AG08396 (cell line): ENCODE data around the gene SLC49A3.
"Not testable (repeated sequence)": the region's sequence is repeated elsewhere in the genome, so short reads cannot be mapped to it uniquely, and the experiment has no call there.

ENCODE experiments used
- DNase-seq: peaks from one replicate; pipeline ENCODE4 v3.0.0; 2012; ENCODE audit warnings: low spot score, mixed read lengths

The SLC49A3 gene

GRCh38 chr4:702618-703048, 13.7 kb upstream of the SLC49A3 start:
- DNase-seq = no peak

GRCh38 chr4:700587-701264, 11.8 kb upstream of the SLC49A3 start:
- no peak for DNase-seq

GRCh38 chr4:699816-700580, 11.0 kb upstream of the SLC49A3 start:
- no peak for DNase-seq

GRCh38 chr4:694341-694940, 5.5 kb upstream of the SLC49A3 start:
- DNase-seq = not testable (repeated sequence)

- DNase-seq = no peak
Measured at GRCh38 chr4:692771-693554, 4.0 kb upstream of the SLC49A3 start.

- no peak for DNase-seq
Measured at GRCh38 chr4:689723-690122, 772 bp upstream of the SLC49A3 start.

- DNase-seq = peak; percentile 31
Measured at GRCh38 chr4:687971-688853, 739 bp downstream of the SLC49A3 start.

- DNase-seq = peak; percentile 98
Measured at GRCh38 chr4:687048-687970, 1.6 kb downstream of the SLC49A3 start.

- DNase-seq = no peak
Measured at GRCh38 chr4:686413-687040, 2.4 kb downstream of the SLC49A3 start.

- no peak for DNase-seq
Measured at GRCh38 chr4:685679-686412, 3.1 kb downstream of the SLC49A3 start.

- DNase-seq = no peak
Measured at GRCh38 chr4:684623-685327, 4.2 kb downstream of the SLC49A3 start.

- peak; percentile 81 for DNase-seq
Measured at GRCh38 chr4:683982-684622, 4.8 kb downstream of the SLC49A3 start.

- DNase-seq = no peak
Measured at GRCh38 chr4:683247-683897, 5.6 kb downstream of the SLC49A3 start.

- DNase-seq = no peak
Measured at GRCh38 chr4:682490-683172, 6.3 kb downstream of the SLC49A3 start.

- peak; percentile 57 for DNase-seq
Measured at GRCh38 chr4:681736-682451, 7.1 kb downstream of the SLC49A3 start.
